Body of pancreas (tissue), 4 donors: ENCODE data around the gene ADGRD1.

Experiments used
- POLR2A ChIP-seq, 3 donors: fragments of 450-650 bp; IDR thresholded peaks; one replicate each; pipeline ENCODE4 v1.6.1; 2016; ENCODE audit warnings: antibody characterized with exemption in 3 of 3, mild to moderate bottlenecking in 2 of 3
- TF ChIP-seq, protein P1 (sequence below), 7 experiments: fragments of 450-650 bp in 4 of 7; fragments of 200-600 bp in 3 of 7; sonication (generic) in 3 of 7; IDR thresholded peaks; one replicate each; pipeline ENCODE4 v1.5.1; 2016 to 2019; ENCODE audit warnings: antibody characterized with exemption in 7 of 7

GRCh38 chr12:131030472-131031328, 77.0 kb downstream of the ADGRD1 start:
- TF ChIP-seq, protein P1, sequence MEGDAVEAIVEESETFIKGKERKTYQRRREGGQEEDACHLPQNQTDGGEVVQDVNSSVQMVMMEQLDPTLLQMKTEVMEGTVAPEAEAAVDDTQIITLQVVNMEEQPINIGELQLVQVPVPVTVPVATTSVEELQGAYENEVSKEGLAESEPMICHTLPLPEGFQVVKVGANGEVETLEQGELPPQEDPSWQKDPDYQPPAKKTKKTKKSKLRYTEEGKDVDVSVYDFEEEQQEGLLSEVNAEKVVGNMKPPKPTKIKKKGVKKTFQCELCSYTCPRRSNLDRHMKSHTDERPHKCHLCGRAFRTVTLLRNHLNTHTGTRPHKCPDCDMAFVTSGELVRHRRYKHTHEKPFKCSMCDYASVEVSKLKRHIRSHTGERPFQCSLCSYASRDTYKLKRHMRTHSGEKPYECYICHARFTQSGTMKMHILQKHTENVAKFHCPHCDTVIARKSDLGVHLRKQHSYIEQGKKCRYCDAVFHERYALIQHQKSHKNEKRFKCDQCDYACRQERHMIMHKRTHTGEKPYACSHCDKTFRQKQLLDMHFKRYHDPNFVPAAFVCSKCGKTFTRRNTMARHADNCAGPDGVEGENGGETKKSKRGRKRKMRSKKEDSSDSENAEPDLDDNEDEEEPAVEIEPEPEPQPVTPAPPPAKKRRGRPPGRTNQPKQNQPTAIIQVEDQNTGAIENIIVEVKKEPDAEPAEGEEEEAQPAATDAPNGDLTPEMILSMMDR (IDR thresholded peaks at IDR 0.05) = no peak
- TF ChIP-seq POLR2A (IDR thresholded peaks at IDR 0.05) = no peak
